Right cardiac atrium (tissue), 5 donors: Measurements from ENCODE around the gene EFL1. TPM values are rescaled to one million over a fixed set of nuclear protein-coding genes. Genes with fewer than 3 reads are reported as not detected.

ENCODE experiments used
- ATAC-seq, 2 donors: fragments of 200-7000 bp; cut with Tn5 transposase; one replicate each; pipeline versions ENCODE4 v1.8.0 to v1.9.1; 2020; ENCODE audit warnings: moderate library complexity in 2 of 2, mild to moderate bottlenecking in 1 of 2
- DNase-seq, 3 donors: peaks; one replicate each; pipeline ENCODE4 v3.0.0-alpha.2; 2020
- H3K27ac ChIP-seq: one replicate; pipeline ENCODE4 v1.5.1; 2013; ENCODE audit warnings: mild to moderate bottlenecking, low read length, control low read depth, moderate library complexity
- H3K27me3 ChIP-seq: one replicate; pipeline ENCODE4 v1.6.1; 2013; ENCODE audit not compliant: control insufficient read depth, insufficient read depth
- H3K4me1 ChIP-seq: one replicate; pipeline ENCODE4 v1.6.1; 2013; ENCODE audit warnings: low read length; ENCODE audit not compliant: control insufficient read depth, insufficient read depth
- H3K4me3 ChIP-seq: one replicate; pipeline ENCODE4 v1.5.1; 2013; ENCODE audit warnings: low read length, control low read depth
- H3K9me3 ChIP-seq: one replicate; pipeline ENCODE4 v1.6.1; 2013; ENCODE audit warnings: low read length; ENCODE audit not compliant: control insufficient read depth
- WGBS: extraction: QIAGEN DNeasy Blood & Tissue Kit; methylation state at CpG from one replicate; pipeline ENCODE4 v1.1.7; 2013; 5-methylcytosine and 5-hydroxymethylcytosine counted together
- intact Hi-C, 4 donors: fragments of 100-400 bp; cut with DNase I; formaldehyde crosslinking; loops; one replicate each; pipeline versions ENCODE4 v1.11.0 to v1.14.0; 2022 to 2023
- polyA plus RNA-seq: library from polyadenylated mRNA; stranded (reverse); fragments of 200-250 nt; gene quantifications from one replicate; pipeline ENCODE4 v1.2.3, GENCODE V29; 2013
- total RNA-seq, 4 donors: library from RNA; stranded (reverse); fragmentation: NEBNext Ultra II Directional; extraction: Animal tissue kit (Norgen Biotek cat#: 25700); gene quantifications; one replicate each; pipeline ENCODE4 v1.2.1, GENCODE V29; 2021
- donor health status: healthy with polysubstance abuse.
- donor health status: DM: no; HTN: yes; CAD: no.
- donor health status: DM: no; HTN: no; CAD: no.
- donor health status: DM: no; HTN: yes; CAD: no; lungs with severe emphysema.
- donor health status: DM: yes; HTN: yes; CAD: no.

EFL1 gene
- total and polyA plus RNA-seq, 5 donors, result 5.9 to 15.4 (median 11.0) TPM

DNA sequence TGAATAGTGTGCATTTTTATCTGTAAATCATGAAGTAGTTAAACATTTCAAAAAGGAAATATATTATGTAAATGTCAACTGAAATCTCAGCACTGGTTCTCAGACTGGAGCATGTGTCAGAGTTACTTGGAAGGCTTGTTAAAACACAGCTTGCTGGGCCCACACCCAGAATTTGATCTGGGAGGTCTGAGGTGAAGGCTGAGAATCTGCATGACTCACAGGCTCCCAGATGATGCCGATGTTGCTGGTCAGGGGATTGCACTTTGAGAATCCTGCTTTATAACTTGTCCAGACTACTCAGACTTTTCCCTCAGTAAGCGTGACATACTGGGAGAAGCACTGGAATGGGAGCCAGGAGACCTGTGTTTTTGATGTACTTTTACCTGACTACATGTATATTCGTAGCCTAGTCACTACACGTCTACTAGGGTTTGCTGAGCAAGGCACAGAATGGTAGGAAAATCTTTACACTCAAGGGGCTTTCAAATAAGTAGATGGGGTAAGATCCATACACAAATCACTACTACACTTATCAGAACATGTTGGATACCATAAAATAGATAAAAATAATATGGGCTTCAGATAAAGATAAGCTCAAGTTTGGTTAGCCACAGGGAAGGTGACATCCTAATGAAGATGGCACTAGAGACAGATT, 139.7 kb downstream of the EFL1 start:
- 86% methylated on average over 4 of the region's 4 CpGs for WGBS
- intact Hi-C loops, result no loop called here
- Histone ChIP-seq H3K9me3 (no peaks in the 10 kb centered on the region), H3K27me3 (no peaks in the 10 kb centered on the region), H3K4me3 (no peak overlapping the region), H3K27ac (no peak overlapping the region), H3K4me1 (no peaks in the 10 kb centered on the region)
- peak in 1 of 3 donors; percentile 25 for DNase-seq
- ATAC-seq, result no peak

DNA sequence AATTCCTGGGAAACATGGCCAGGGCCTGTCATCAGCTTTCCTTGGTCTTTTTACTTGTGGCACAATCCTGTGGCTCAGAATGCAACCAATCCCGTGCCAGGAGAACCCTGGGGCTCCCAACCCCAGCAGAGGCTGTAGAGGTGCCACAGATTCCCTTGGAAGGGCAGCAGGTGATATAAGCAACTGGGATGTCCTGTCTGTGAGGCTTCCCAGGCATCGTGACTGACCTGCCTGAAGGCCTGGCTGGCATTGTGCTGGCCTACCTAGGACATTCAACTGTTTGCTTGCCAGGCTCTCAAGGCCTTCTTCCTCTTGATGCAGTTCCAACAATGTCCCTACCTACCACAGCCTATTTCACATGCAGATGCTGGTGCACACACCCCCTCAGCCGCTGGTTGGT, 144.5 kb downstream of the EFL1 start:
- intact Hi-C loops, result no loop called here
- Histone ChIP-seq H3K9me3 (no peaks in the 10 kb centered on the region), H3K4me3 (no peak overlapping the region), H3K27ac (no peak overlapping the region), H3K27me3 (no peaks in the 10 kb centered on the region), H3K4me1 (no peaks in the 10 kb centered on the region)
- no peak for DNase-seq
- WGBS, result 81% methylated on average over 3 of the region's 3 CpGs
- ATAC-seq, result no peak

GRCh38 chr15:82117296-82117695, 145.2 kb downstream of the EFL1 start:
- H3K4me3 ChIP-seq, result no peak overlapping the region
- H3K9me3 ChIP-seq, result no peaks in the 10 kb centered on the region
- H3K27me3 ChIP-seq, result no peaks in the 10 kb centered on the region
- WGBS, result 95% methylated on average over 6 of the region's 6 CpGs
- no peak overlapping the region for H3K27ac ChIP-seq
- no peaks in the 10 kb centered on the region for H3K4me1 ChIP-seq
- intact Hi-C loops, result no loop called here
- no peak for DNase-seq
- ATAC-seq, result no peak

GRCh38 chr15:82114660-82115059, 147.9 kb downstream of the EFL1 start:
- no peak for DNase-seq
- no peak for ATAC-seq
- intact Hi-C loops, result no loop called here
- H3K4me1 ChIP-seq, result no peaks in the 10 kb centered on the region
- H3K9me3 ChIP-seq, result no peaks in the 10 kb centered on the region
- H3K4me3 ChIP-seq, result no peak overlapping the region
- WGBS, result 92% methylated on average over 5 of the region's 5 CpGs
- H3K27me3 ChIP-seq, result no peaks in the 10 kb centered on the region
- H3K27ac ChIP-seq, result no peak overlapping the region

DNA sequence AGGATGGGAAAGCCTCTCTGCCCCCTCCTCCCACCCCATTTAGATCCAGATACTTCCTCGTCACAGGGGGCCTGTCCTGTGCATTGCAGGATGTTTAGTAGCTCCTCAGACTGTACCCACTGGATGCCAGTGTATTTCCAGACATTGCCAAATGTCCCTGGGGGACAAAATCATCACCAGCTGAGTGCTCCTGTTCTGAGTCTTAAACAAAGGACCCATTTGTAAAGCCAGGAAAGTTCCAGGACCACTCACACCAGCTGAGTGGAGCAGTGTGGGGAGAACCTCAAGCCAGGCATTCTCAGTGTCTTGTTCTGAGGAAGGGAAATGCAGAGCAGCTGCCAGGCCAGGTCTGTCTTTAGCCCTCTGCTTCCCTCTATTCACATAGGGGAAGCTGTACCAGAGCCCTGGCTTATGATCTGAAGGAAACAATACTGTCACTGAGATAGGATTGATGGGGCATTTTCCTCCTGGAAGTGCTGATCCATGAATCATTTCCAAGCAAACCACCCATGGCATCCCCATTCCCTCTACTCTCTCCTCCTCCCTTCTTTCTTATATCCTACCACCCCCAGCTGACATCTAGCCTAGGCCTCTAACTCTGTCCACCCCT, 149.3 kb downstream of the EFL1 start:
- DNase-seq (no peak), ATAC-seq (no peak)
- intact Hi-C loops, result no loop called here
- Histone ChIP-seq H3K4me3 (no peak overlapping the region), H3K27ac (no peak overlapping the region), H3K9me3 (no peaks in the 10 kb centered on the region), H3K27me3 (no peaks in the 10 kb centered on the region), H3K4me1 (no peaks in the 10 kb centered on the region)
- 67% methylated on average over 1 of the region's 1 CpG for WGBS

DNA sequence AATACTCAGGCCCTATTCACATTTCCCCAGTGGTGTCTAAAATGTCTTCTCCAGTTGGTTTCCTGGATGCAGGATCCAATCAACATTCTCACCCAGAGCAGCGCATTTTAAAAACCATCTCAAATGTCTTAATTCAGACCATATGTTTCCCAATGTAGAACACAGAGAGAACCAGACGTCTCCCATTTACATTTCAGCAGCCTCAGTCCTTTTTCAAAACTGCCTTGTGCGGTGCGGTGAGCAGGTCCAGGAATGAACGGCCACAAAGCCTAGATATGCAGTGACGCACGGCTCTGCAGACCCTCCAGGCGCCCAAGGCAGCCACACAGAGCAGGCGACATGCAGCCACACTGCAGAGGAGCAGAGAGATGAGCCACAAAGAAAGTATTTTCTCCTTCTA, 150.6 kb downstream of the EFL1 start:
- 89% methylated on average over 9 of the region's 9 CpGs for WGBS
- intact Hi-C loops, result no loop called here

GRCh38 chr15:82110144-82110543, 152.4 kb downstream of the EFL1 start:
- 77% methylated on average over 5 of the region's 5 CpGs for WGBS
- DNase-seq (no peak), ATAC-seq (no peak)
- Histone ChIP-seq H3K4me3 (no peak overlapping the region), H3K4me1 (no peaks in the 10 kb centered on the region), H3K9me3 (no peaks in the 10 kb centered on the region), H3K27me3 (no peaks in the 10 kb centered on the region), H3K27ac (no peak overlapping the region)
- intact Hi-C loops, result no loop called here

More for the DNA sequence above, 150.6 kb downstream of the EFL1 start:
- Histone ChIP-seq H3K27ac (no peak overlapping the region), H3K4me1 (no peaks in the 10 kb centered on the region), H3K4me3 (no peak overlapping the region), H3K9me3 (no peaks in the 10 kb centered on the region), H3K27me3 (no peaks in the 10 kb centered on the region)
- DNase-seq (no peak), ATAC-seq (no peak)

DNA sequence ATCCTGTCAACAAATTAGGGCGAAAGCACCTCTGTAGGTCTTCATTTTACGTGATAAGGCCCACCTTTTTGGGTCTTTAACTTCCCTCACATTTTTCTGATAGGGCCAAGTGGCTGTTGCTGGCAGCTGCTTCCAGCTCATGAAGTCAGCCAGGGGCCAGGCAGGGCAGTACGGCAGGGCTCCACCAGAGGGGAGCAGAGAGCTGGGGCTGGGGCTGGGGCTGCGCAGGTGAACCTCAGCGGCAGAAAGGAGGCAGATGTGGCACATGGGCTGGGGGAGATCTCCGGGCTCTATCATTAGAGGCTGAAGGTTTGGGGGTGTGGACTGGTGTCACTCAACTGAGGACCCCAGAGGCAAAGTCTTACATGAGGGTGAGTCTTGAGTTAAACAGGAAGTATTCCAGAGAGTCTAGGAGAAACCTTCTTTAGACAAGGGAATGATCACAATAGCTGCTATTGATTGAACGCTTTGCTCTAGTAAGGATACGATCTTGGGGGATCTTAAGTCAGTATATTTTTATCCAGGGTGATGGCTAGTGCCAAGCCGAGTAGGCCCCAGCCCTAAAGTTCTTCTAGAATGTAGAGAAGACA, 153.9 kb downstream of the EFL1 start:
- DNase-seq (peak; percentile 30 to 83 (median 74)), ATAC-seq (peak; percentile 77 to 86)

GRCh38 chr15:82106679-82107078, 155.9 kb downstream of the EFL1 start:
- no peaks in the 10 kb centered on the region for H3K4me1 ChIP-seq
- H3K4me3 ChIP-seq, result no peak overlapping the region
- intact Hi-C loops, result no loop called here
- H3K27me3 ChIP-seq, result no peaks in the 10 kb centered on the region
- WGBS, result 82% methylated on average over 5 of the region's 5 CpGs
- DNase-seq, result no peak
- H3K9me3 ChIP-seq, result no peaks in the 10 kb centered on the region
- no peak overlapping the region for H3K27ac ChIP-seq
- no peak for ATAC-seq

More for the DNA sequence above, 153.9 kb downstream of the EFL1 start:
- 71% methylated on average over 9 of the region's 9 CpGs for WGBS
- Histone ChIP-seq H3K9me3 (no peaks in the 10 kb centered on the region), H3K27ac (no peak overlapping the region), H3K4me1 (no peaks in the 10 kb centered on the region), H3K4me3 (no peak overlapping the region), H3K27me3 (no peaks in the 10 kb centered on the region)
- intact Hi-C loops, result no loop called here

GRCh38 chr15:82105451-82106215, 156.9 kb downstream of the EFL1 start:
- no peaks in the 10 kb centered on the region for H3K27me3 ChIP-seq
- DNase-seq (no peak), ATAC-seq (no peak)
- no peaks in the 10 kb centered on the region for H3K4me1 ChIP-seq
- no peak overlapping the region for H3K4me3 ChIP-seq
- intact Hi-C loops, result no loop called here
- 63% methylated on average over 7 of the region's 7 CpGs for WGBS
- no peak overlapping the region for H3K27ac ChIP-seq
- H3K9me3 ChIP-seq, result no peaks in the 10 kb centered on the region

- H3K4me3 ChIP-seq, result no peak overlapping the region
- ATAC-seq (no peak), DNase-seq (no peak)
- intact Hi-C loops, result no loop called here
- 78% methylated on average over 6 of the region's 6 CpGs for WGBS
- no peak overlapping the region for H3K27ac ChIP-seq
- H3K4me1 ChIP-seq, result no peaks in the 10 kb centered on the region
- no peaks in the 10 kb centered on the region for H3K27me3 ChIP-seq
- H3K9me3 ChIP-seq, result no peaks in the 10 kb centered on the region
Observed at GRCh38 chr15:82103468-82103867, 159.1 kb downstream of the EFL1 start.
